OCI-LY7 (cell line): ENCODE results near the gene MSL3B.

Source experiments
- BruUV-seq: library from RNA; stranded (reverse); fragments of 400-500 nt; replicated peaks from 2 replicates; lab custom pipeline; 2021; lab: Mats Ljungman, UMichigan
- CTCF ChIA-PET: fragments of 300-600 bp; sonication (Branson Sonifier 250); formaldehyde crosslinking; loops from one replicate; lab custom pipeline; 2022; ENCODE audit warnings: antibody characterized with exemption; ENCODE audit not compliant: unreplicated experiment; lab: Charles Lee
- POLR2A ChIA-PET: fragments of 300-600 bp; sonication (Branson Sonifier 250); formaldehyde crosslinking; loops from one replicate; lab custom pipeline; 2022; ENCODE audit warnings: antibody characterized with exemption; lab: Charles Lee
- DNase-seq: peaks from one replicate; pipeline ENCODE4 v3.0.0-alpha.2; 2015; ENCODE audit warnings: low spot score
- H2AFZ ChIP-seq: fragments of 200-600 bp; sonication (generic), shearing (Covaris generic); 2 replicates; pipeline ENCODE4 v1.6.1; 2014; ENCODE audit warnings: mild to moderate bottlenecking, antibody characterized with exemption, low read length, moderate library complexity
- H3K27ac ChIP-seq: fragments of 200-600 bp; sonication (generic); 2 replicates; pipeline ENCODE4 v1.5.1; 2014; ENCODE audit warnings: mixed run types, low read depth, mild to moderate bottlenecking, moderate library complexity, low read length, inconsistent platforms; ENCODE audit not compliant: poor library complexity, severe bottlenecking
- H3K36me3 ChIP-seq: fragments of 200-600 bp; sonication (generic); 2 replicates; pipeline ENCODE4 v1.6.1; 2014; ENCODE audit warnings: mild to moderate bottlenecking, antibody characterized with exemption, low read length, moderate library complexity, mixed read lengths; ENCODE audit not compliant: insufficient read depth
- H3K4me1 ChIP-seq: fragments of 200-600 bp; sonication (generic); 2 replicates; pipeline ENCODE4 v1.5.1; 2014; ENCODE audit warnings: mild to moderate bottlenecking, low read length; ENCODE audit not compliant: insufficient read depth, poor library complexity, severe bottlenecking
- H3K4me2 ChIP-seq: fragments of 200-600 bp; sonication (generic); 2 replicates; pipeline ENCODE4 v1.6.1; 2014; ENCODE audit warnings: mild to moderate bottlenecking, low read length
- H3K4me3 ChIP-seq: fragments of 200-600 bp; sonication (generic); 2 replicates; pipeline ENCODE4 v1.5.1; 2014; ENCODE audit warnings: mild to moderate bottlenecking, low read depth, low read length; ENCODE audit not compliant: poor library complexity, severe bottlenecking
- H3K79me2 ChIP-seq: fragments of 200-600 bp; sonication (generic); 2 replicates; pipeline ENCODE4 v1.6.1; 2016; ENCODE audit warnings: low read depth, mild to moderate bottlenecking, low read length, moderate library complexity, mixed read lengths; ENCODE audit not compliant: insufficient read depth
- H3K9me2 ChIP-seq: fragments of 200-600 bp; sonication (generic); 2 replicates; pipeline ENCODE4 v1.6.1; 2016; ENCODE audit warnings: mild to moderate bottlenecking, low read length, mixed read lengths; ENCODE audit not compliant: insufficient read depth
- H3K9me3 ChIP-seq: fragments of 200-600 bp; sonication (generic); 2 replicates; pipeline ENCODE4 v1.6.1; 2014; ENCODE audit warnings: mild to moderate bottlenecking, mixed run types, low read length, mixed read lengths
- H4K20me1 ChIP-seq: fragments of 200-600 bp; sonication (generic); 2 replicates; pipeline ENCODE4 v1.6.1; 2014; ENCODE audit warnings: mild to moderate bottlenecking, antibody characterized with exemption, low read length, moderate library complexity, mixed read lengths; ENCODE audit not compliant: insufficient read depth
- EZH2phosphoT487 ChIP-seq: fragments of 200-600 bp; sonication (generic); IDR thresholded peaks from 2 replicates; pipeline ENCODE4 v1.6.1; 2018; ENCODE audit warnings: low read depth, borderline replicate concordance, mild to moderate bottlenecking, mixed run types, antibody characterized with exemption, low read length, moderate library complexity, mixed read lengths
- intact Hi-C: fragments of 100-400 bp; cut with micrococcal nuclease; formaldehyde crosslinking; loops from one replicate; pipeline ENCODE4 v1.10.0; 2022; ENCODE audit not compliant: unreplicated experiment
- TF ChIP-seq, protein P1 (sequence below): fragments of 200-600 bp; sonication (generic); conservative IDR thresholded peaks from 2 replicates; pipeline ENCODE4 v1.5.1; 2014; ENCODE audit warnings: mild to moderate bottlenecking, antibody characterized with exemption, low read length, moderate library complexity, mixed read lengths

The MSL3B gene

GRCh38 chr2:233817361-233817911, 50.8 kb downstream of the MSL3B start:
- ChIA-PET CTCF (interaction anchor here (1.0 kb wide), 1 partner anchor 47 kb away, joined by 3 read pairs; no protein-coding TSS in a partner anchor), POLR2A (no interaction called here)
- no peaks in the 10 kb centered on the region for H3K9me3 ChIP-seq
- no peak overlapping the region for H3K4me3 ChIP-seq
- H3K4me2 ChIP-seq, result no peak overlapping the region
- no peaks in the 10 kb centered on the region for H3K4me1 ChIP-seq
- no peak overlapping the region for H3K27ac ChIP-seq
- H3K9me2 ChIP-seq, result no peaks in the 10 kb centered on the region
- TF ChIP-seq EZH2phosphoT487, result no peak
- TF ChIP-seq, protein P1, sequence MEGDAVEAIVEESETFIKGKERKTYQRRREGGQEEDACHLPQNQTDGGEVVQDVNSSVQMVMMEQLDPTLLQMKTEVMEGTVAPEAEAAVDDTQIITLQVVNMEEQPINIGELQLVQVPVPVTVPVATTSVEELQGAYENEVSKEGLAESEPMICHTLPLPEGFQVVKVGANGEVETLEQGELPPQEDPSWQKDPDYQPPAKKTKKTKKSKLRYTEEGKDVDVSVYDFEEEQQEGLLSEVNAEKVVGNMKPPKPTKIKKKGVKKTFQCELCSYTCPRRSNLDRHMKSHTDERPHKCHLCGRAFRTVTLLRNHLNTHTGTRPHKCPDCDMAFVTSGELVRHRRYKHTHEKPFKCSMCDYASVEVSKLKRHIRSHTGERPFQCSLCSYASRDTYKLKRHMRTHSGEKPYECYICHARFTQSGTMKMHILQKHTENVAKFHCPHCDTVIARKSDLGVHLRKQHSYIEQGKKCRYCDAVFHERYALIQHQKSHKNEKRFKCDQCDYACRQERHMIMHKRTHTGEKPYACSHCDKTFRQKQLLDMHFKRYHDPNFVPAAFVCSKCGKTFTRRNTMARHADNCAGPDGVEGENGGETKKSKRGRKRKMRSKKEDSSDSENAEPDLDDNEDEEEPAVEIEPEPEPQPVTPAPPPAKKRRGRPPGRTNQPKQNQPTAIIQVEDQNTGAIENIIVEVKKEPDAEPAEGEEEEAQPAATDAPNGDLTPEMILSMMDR, result no peak
- no peak for DNase-seq
- H4K20me1 ChIP-seq, result no peaks in the 10 kb centered on the region
- no peaks in the 10 kb centered on the region for H3K36me3 ChIP-seq
- BruUV-seq, result no TSS peak
- no peak overlapping the region for H2AFZ ChIP-seq
- H3K79me2 ChIP-seq, result no peaks in the 10 kb centered on the region
- intact Hi-C loops, result no loop called here

DNA sequence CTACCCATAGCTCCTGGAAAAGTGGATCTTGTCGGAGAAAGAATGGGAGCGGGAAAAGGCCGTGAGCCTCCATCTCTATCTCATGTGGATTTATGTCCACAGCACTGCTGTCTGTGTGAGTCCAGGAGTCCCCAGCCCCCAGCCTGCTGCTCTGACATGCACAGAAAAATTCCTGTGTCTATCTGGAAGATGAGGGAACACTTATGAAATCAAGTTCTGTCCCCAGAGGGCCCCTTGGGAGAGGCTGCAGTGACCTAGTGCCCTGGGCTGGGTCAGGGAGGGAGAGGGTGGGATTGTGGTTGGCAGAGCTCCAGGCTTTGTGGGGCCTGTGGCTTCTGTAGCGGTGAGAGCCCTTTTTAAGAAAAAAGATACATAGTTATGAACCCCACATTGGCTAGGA, 51.4 kb downstream of the MSL3B start:
- Histone ChIP-seq H3K9me2 (no peaks in the 10 kb centered on the region), H2AFZ (no peak overlapping the region), H4K20me1 (no peaks in the 10 kb centered on the region), H3K9me3 (no peaks in the 10 kb centered on the region), H3K4me2 (no peak overlapping the region), H3K79me2 (no peaks in the 10 kb centered on the region), H3K4me1 (no peaks in the 10 kb centered on the region), H3K36me3 (no peaks in the 10 kb centered on the region), H3K27ac (no peak overlapping the region), H3K4me3 (no peak overlapping the region)
- DNase-seq, result no peak
- ChIA-PET POLR2A (interaction anchor here (0.7 kb wide), 1 partner anchor 1216 kb away, joined by 3 read pairs; no protein-coding TSS in a partner anchor), CTCF (interaction anchor here (1.0 kb wide), 1 partner anchor 48 kb away, joined by 3 read pairs; no protein-coding TSS in a partner anchor)
- intact Hi-C loops, result no loop called here
- TF ChIP-seq EZH2phosphoT487, result no peak
- TF ChIP-seq, protein P1, result no peak
- BruUV-seq, result no TSS peak

DNA sequence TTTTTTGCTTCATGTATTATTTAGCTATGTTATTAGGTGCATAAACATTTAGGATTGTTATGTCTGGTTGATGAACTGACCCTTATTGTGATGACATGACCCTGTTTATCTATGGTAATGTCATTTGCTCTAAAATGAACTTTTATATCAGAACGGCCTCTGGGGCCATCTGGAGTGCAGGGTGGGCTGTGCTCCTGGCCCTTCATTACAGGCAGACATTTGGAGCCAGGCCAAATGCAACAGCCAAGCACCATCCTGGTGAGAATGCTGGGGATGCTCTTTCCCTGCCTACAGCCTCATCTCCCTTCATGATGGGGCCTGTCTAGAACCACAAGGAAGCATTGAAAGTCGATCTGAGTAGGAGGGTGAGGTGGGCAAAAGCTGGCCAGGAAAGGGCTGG, 51.9 kb downstream of the MSL3B start:
- H3K4me1 ChIP-seq, result no peaks in the 10 kb centered on the region
- no peak overlapping the region for H3K4me2 ChIP-seq
- H3K79me2 ChIP-seq, result no peaks in the 10 kb centered on the region
- no peak for TF ChIP-seq EZH2phosphoT487
- TF ChIP-seq, protein P1, result no peak
- H3K27ac ChIP-seq, result no peak overlapping the region
- no peaks in the 10 kb centered on the region for H3K9me3 ChIP-seq
- CTCF ChIA-PET, result interaction anchor here (1.0 kb wide), 1 partner anchor 48 kb away, joined by 3 read pairs; no protein-coding TSS in a partner anchor
- POLR2A ChIA-PET, result interaction anchor here (0.7 kb wide), 1 partner anchor 1216 kb away, joined by 3 read pairs; no protein-coding TSS in a partner anchor
- intact Hi-C loops, result no loop called here
- no peak for DNase-seq
- no peak overlapping the region for H3K4me3 ChIP-seq
- BruUV-seq, result no TSS peak
- no peak overlapping the region for H2AFZ ChIP-seq
- H4K20me1 ChIP-seq, result no peaks in the 10 kb centered on the region
- H3K9me2 ChIP-seq, result no peaks in the 10 kb centered on the region
- H3K36me3 ChIP-seq, result no peaks in the 10 kb centered on the region
